NCI-H82 treated with DMSO at 0.1 percent for 48 hours (cell line): ENCODE results near the gene RGS2.
A peak's percentile ranks its signal among the peaks of the same experiment; 100 is the strongest.

Experiments used
- DNase-seq: peaks from one replicate; lab custom pipeline; 2025; ENCODE audit not compliant: unreplicated experiment; lab: John Stamatoyannopoulos, UW

The RGS2 gene

DNA sequence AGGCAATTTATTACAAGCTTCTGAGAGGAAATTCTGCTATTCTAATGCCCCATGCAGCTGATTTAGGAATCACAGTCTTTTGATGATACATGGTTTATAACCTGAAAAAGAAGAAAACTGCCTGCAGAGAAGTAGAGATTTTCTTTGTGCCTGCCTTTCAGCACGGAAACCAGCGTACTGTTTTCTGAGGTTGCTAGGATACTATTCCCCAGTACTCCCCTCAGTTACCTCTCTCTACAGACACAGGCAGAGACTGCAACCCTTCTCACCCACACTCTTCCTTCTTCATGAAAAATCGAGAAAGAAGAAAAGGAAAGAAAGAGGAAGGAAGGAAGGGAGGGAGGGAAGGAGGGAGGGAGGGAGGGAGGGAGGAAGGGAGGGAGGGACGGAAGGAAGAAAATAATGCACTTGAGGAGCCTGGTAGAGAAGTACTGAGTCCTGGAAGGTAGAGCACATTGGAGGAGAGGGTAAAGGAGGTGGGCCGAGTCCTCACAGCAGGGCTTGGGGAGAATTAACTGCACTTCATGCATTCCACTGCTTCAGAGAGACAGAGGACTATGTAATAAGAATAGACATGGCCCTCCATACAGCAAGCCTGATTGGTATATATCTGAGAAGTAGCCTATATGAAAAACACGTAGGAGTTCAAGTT, 21.9 kb downstream of the RGS2 start:
- no peak for DNase-seq

DNA sequence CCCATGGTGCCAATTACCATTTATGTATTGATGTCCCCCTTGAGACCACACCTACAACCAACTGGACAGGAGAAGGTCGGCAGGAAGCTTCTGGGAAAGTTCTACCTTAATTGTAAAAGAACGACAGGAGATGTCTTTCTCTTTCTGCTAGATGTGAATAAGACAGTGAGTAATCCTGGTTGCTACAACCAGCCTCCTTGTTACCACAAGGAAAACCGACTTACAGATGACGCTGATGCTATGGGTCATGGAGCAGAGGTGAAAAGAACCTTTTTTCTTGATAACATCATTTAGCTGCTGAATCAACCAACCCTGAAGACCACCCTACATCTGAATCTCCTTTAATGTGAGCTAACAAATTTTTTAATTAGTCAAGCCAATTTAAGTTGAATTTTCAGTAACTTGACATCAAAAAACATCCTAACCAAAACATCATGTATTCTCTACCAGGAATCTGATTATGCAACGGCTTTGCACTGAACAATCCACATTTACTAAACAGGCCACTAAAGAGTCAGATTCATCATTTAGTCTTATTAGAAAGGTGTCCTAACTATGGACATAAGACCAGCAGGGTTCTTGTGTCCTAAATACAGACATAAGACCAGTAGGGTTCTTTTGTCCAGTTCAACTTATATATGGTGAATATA, 23.0 kb downstream of the RGS2 start:
- no peak for DNase-seq

DNA sequence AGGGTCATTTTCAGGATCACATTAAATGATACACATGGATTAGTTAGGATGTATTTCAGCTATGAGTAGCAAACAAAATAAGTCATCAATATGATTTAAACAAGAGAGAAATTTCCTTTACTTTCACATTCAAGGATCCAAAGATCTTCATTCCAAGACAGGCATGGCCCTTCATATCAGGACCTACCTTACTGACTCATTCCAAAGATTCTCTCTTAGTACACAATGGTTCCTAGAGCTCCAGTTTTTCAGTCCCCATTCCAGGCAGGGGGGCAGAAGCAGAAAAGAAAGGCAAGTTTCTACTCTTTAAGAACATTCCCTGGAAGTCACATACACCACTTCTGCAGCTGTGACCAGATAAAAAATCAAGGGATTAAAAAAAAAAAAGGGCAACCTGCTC, 23.7 kb downstream of the RGS2 start:
- no peak for DNase-seq

DNA sequence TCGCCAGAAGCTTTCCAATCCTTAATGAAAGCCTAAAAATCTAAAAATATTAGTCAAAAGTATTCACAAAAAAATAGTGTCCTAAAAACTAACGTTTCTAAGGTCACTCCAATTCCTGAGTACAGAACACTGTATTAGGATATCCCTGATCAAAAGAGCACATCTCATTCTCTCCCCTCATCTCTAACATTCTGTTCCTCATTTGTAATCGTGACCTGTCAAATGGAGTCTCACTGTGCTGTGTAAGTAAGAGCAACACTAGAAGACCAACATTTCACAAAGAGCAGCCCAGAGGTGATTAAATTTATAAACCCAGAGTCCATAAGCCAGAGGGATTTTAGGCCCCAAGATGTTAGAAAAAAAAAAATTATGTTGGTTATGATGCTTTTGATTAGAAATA, 26.3 kb downstream of the RGS2 start:
- DNase-seq: no peak

DNA sequence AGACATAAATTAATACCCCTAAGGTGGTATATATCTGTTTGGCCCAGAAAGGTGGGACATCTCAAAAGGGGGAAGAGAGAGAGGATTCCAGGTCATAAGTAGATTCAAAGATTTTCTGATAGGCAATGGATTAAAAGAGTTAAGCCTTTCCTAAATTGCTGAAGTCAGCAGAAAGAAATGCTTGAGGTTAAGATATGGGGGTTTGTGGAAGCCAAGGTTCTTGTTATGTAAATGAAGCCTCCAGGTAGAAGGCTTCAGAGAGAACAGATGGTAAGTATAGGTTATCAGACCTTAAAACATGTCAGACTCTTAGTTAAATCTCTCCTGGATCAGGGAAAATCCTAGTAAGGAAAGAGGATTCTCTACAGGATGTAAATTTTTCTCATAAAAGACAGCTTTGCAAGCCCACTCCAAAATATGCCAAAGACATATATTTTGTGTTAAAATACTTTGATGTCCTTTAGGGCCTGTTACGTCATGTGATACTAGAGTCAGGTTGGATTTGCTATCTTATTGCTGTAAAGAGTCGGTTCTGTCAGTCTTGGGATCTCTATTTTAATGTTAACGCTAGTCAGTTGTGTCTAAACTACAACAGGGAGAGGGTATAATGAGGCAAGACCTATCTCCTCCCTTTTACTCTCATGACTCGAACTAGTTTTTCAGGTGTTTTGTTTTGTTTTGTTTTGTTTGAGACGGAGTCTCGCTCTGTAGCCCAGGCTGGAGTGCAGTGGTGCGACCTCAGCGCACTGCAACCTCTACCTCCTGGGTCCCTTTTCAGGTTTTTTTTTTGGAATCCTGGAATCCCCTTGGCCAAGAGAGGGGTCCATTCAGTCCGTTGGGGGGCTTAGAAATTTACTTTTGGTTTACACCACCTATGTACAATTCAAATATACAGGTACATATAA, 30.6 kb downstream of the RGS2 start:
- DNase-seq: no peak

DNA sequence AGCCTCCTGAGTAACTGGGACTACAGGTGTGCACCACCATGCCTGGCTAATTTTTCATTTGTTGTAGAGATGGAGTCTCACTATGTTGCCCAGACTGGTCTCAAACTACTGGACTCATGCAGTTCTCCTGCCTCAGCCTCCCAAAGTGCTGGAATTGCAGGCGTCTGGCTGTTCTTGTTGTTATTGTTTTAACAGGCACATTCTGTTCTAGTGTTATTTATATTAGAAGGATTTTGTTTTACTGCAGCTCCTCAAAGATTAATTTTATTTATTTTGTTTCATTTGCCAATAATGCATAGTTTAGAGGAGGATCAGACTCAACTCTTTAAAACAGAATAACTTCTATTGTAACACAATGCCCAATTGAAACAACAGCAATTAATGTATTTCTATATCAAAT, 35.5 kb downstream of the RGS2 start:
- no peak for DNase-seq

DNA sequence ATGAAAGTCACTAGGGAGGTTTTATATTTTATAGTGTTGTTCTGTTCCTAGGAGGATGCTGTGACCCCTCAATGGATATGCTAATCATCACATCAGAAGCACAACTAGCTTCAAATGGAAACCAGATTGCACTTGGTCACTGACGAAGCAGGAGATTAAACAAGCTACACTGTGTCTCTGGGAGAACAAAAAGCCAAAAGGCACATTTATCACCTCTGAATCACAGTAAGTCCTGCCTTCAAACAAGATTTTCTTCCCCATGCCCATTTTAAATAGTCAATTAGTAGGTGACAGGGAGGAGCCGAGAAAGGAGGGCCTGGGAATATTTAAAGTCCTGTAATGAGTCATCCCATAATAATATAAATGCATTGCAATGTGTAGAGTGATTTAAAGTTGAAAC, 38.1 kb downstream of the RGS2 start:
- no peak for DNase-seq

DNA sequence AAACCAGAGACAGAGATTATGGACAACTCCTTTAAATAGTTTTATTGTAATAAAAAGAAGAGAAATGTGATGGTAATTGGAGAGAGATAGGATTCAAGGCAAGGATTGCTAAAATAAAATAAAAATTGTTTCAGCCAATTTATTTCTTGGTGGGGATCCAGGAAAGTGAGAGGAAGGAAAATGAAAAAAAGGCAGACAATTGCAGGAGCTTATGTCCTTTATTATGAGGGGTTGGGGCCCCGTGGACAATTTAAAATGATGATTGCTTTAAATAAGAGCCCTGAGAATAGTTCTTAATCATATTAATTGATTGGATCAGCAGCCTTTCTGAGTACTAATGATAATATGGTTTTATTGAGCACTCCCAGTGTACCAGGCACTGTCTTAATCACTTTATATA, 40.2 kb downstream of the RGS2 start:
- no peak for DNase-seq

DNA sequence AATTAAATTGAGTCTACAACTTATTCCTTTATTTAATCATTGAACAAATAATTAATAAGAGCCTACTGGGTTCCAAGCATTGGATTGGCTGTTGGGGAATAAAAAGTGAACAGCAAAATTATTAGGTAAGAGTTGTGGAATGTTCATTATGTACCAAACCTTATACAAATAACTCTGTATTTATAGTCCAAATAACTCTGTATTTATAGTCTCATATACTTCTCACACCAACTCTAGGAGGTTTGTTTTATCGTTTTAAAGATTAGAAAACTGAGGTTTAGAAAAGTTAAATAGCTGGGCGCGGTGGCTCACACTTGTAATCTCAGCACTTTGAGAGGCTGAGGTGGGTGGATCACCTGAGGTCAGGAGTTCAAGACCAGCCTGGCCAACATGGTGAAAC, 40.6 kb downstream of the RGS2 start:
- DNase-seq: no peak

DNA sequence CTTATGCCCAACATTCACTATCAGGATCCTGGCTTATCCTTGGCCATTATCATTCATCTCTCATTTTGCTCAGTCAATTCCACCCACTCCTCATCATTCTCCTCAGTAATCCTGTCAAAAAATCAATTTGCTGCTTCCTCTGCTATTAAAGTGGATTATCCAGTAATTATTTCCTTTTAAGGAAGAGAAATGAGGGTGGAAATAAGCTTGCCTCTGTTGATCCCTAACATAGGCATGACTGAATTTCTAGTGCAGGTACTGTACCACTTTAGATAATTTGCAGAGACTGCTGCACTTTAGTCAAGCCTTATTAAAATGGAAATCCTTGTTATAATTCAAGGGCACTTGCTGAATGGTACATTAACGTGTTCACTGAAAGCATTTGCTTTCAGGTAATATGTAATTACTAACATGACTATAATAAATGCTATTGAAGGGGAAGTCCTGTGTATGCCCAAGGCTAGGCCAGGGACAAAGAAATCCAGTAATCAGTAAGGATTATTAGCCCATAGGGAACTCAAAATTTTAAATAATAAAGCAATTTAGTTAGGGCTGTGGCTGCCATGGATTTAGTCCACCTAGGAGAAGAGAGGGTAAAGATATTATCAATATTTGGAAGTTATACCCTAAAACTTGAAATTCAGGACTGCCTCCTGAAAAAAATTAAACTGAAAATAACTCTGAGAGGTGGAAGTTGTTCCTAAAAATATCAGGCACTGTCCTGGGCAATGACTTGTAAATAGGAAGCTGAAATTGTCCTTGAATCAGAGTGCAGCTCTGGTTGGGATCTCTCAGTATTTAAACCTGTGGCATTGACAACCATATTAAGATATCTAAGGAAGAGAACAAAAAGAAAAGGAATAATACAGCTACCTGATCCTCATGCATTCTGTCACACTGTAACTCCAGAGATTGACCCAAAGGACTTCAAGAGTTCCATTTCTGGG, 43.4 kb downstream of the RGS2 start:
- peak; percentile 92 for DNase-seq

DNA sequence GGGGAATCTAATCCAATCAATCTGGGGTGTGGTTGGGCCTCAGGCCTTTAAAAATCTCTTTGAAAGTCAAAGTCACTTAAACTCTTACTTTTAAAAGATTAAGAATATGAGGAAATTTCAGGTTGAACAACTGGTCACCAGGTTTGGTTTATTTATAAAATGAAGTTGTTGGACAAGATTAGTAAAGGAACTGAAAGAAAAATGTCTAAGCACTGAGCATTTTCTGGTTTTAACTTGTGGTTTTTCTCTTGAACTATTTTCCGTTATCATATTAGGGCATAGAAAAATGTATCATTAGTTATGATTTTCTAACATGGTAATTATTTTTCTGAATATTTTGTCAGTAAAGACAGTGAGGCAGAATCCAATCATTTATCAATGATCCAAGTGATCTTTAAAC, 49.6 kb downstream of the RGS2 start:
- DNase-seq: peak; percentile 48

DNA sequence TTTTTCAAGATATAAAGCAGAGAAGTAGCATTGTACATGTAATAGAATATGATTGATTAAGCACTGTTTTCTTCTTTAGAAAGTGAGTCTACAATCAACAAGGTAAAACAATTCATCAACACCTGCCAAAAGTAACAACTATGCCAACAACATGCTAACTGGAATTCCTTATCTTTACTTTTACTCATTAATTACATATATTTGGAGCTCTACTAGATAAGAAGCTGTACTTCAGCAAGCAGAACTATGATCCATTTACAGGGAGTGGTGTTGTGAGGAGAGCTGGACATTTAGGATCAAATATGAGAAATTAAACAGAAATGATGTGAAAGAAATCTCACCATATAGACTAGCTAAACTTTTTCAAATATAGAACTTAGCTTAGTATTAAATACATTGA, 51.0 kb downstream of the RGS2 start:
- DNase-seq: no peak

DNA sequence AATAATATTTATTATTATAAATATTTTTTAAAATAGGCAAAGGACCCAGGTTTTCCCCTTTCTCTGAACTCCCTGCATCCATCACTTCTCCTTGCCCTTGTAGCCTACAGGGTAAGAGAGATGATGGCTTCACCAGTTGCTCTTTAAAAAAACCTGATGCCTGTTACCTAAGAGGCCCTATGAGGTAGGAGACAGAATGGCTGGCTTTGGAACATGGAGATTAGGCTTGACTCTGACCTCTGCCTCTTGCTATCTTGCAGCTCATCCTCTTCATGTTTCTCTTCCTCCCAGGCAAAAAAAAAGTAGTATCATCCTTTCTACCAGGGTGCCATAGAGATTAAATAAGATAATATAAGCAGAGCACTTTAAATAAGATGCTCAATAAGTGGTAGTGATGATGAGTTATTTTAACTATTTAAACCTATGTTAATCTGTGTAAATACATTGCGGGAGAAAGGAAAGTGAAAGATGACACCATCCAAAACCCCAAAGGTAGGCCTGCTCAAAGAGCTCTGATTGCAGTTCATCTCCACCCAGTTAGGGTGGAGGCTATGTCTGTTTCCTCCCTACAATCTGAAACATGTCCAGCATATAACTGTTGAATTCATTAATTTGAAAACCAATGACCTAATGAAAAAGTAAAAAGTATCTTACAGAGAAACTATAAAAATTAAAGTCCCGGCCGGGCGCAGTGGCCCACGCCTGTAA, 51.8 kb downstream of the RGS2 start:
- peak; percentile 41 for DNase-seq

DNA sequence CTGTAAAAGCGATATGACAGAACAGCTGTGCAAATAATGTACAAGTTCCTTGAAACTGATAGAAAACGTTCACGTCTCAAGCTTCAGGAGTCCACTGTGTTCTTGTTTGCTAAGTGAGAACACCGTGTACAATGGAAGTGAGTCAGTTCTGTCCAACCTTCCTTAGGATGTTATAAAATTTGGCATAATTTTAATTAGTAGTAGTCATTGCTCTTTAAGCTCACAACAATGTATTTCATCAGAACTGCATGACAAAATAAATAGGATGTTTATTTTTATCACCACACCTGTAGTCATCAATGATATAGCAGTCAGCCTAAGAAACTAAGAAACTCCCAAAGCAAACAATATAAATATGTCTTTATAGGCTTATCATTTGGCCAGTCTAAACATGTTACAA, 53.0 kb downstream of the RGS2 start:
- DNase-seq: no peak
